ENCODE data around the gene TMEM132D. TPM values are rescaled to one million over a fixed set of nuclear protein-coding genes. Genes with fewer than 3 reads are reported as not detected.

TMEM132D gene
- total RNA-seq, 1 experiment from 2014 or later = not detected

DNA sequence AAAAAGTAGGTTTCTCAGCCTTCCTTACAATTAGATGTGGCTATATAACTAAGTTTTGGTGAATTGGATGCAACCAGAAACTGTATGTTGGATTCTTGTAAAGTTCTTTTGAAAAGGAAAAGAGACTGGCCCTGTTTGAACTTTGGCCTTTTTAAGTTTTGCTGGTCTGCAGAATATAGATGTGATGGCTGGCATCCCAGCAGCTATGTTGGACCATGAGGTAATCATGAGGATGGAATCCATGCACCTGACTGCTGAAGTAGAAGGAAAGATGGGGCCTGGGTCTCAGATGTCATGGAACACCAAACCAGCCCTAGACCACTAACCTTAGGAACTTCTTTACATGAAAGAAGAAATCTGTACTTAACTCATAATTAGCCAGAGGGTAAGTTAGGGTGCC is 568.1 kb downstream of the TMEM132D start:
- Histone ChIP-seq H3K9me2 (replicated peaks; ENCODE audit: insufficient read depth, low read length) (no peaks in the 10 kb centered on the region), H3K27me3 (ENCODE audit: low read length) (no peaks in the 10 kb centered on the region), H2AFZ (ENCODE audit: low read length) (no peak overlapping the region), H3K36me3 (ENCODE audit: insufficient read depth, low read length) (no peaks in the 10 kb centered on the region), H3K9ac (ENCODE audit: low read length) (no peak overlapping the region), H3K79me2 (ENCODE audit: low read length) (no peaks in the 10 kb centered on the region), H3K4me1 (ENCODE audit: low read length) (no peaks in the 10 kb centered on the region), H3K9me3 (ENCODE audit: low read length) (peaks cover 9% of the 10 kb centered on the region), H3K27ac (ENCODE audit: low read length) (no peak overlapping the region), H4K20me1 (ENCODE audit: insufficient read depth, low read depth, low read length) (no peaks in the 10 kb centered on the region), H3K4me2 (ENCODE audit: low read depth, low read length, poor library complexity, severe bottlenecking) (no peak overlapping the region), H3K4me3 (ENCODE audit: low read length) (no peak overlapping the region)
- DNase-seq = no peak

DNA sequence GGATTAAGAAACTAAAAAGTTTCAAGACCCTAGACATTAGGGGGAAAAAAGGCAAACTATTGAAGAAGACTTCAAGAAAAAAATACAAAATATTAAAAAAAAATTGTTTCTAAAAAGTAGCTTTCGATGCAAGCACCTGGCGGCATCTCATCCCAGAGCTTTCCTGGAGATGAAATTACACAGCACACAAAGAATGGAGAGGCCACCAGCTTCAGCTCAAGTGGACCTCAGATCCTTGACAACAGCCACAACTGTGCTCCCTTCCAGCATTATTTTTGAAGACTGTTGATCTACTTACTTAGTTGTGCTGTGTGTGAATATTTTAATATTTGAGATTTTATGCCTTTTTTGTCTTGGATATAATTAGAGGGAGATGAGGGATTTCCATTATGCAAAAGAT is 571.5 kb downstream of the TMEM132D start:
- H3K4me3 ChIP-seq (ENCODE audit: low read length) = no peak overlapping the region
- H3K4me1 ChIP-seq (ENCODE audit: low read length) = no peaks in the 10 kb centered on the region
- no peak overlapping the region for H2AFZ ChIP-seq (ENCODE audit: low read length)
- H3K9me3 ChIP-seq (ENCODE audit: low read length) = peaks cover 5% of the 10 kb centered on the region
- DNase-seq = no peak
- H3K27ac ChIP-seq (ENCODE audit: low read length) = no peak overlapping the region
- no peak overlapping the region for H3K9ac ChIP-seq (ENCODE audit: low read length)
- H3K36me3 ChIP-seq (ENCODE audit: insufficient read depth, low read length) = no peaks in the 10 kb centered on the region
- H3K4me2 ChIP-seq (ENCODE audit: low read depth, low read length, poor library complexity, severe bottlenecking) = no peak overlapping the region
- no peaks in the 10 kb centered on the region for H3K79me2 ChIP-seq (ENCODE audit: low read length)
- no peaks in the 10 kb centered on the region for H4K20me1 ChIP-seq (ENCODE audit: insufficient read depth, low read depth, low read length)
- H3K27me3 ChIP-seq (ENCODE audit: low read length) = no peaks in the 10 kb centered on the region
- H3K9me2 ChIP-seq (replicated peaks; ENCODE audit: insufficient read depth, low read length) = no peaks in the 10 kb centered on the region

DNA sequence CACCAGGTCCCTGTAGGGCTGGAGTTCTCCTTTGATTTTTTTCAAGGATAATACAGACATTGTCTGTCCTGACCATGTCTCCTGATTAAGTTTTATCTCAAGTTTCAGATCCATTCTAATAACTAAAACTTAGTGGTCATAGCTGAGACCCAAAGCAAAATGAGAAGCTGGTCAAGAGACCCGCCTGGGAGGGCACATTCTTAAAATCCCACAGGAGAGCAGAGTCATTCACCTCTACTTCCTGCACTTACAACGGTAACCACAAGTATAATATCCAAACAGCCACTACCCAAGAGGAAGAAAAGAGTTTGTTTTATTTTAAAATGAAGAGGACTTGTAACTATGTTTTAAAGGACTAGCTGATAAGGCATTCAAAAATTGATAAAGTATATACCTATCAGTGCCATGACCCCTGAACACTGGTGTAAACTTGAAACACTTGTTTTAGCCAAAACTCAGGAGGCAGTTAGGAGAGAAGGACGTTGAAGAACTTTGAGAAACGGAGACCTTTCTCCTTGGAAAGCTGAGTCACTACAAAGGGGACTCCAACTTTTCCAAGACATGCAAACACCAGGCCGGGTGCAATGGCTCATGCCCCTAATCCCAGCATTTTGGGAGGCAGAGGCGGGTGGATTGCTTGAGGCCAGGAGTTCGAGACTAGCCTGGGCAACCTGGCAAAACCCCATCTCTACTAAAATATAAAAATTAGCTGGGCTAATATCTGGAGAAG is 572.3 kb downstream of the TMEM132D start:
- Histone ChIP-seq H3K9me2 (replicated peaks; ENCODE audit: insufficient read depth, low read length) (no peaks in the 10 kb centered on the region), H3K4me1 (ENCODE audit: low read length) (no peaks in the 10 kb centered on the region), H3K27me3 (ENCODE audit: low read length) (no peaks in the 10 kb centered on the region), H3K4me2 (ENCODE audit: low read depth, low read length, poor library complexity, severe bottlenecking) (no peak overlapping the region), H4K20me1 (ENCODE audit: insufficient read depth, low read depth, low read length) (no peaks in the 10 kb centered on the region), H3K4me3 (ENCODE audit: low read length) (no peak overlapping the region), H3K36me3 (ENCODE audit: insufficient read depth, low read length) (no peaks in the 10 kb centered on the region), H2AFZ (ENCODE audit: low read length) (no peak overlapping the region), H3K9ac (ENCODE audit: low read length) (no peak overlapping the region), H3K27ac (ENCODE audit: low read length) (no peak overlapping the region), H3K9me3 (ENCODE audit: low read length) (peaks cover 5% of the 10 kb centered on the region), H3K79me2 (ENCODE audit: low read length) (no peaks in the 10 kb centered on the region)
- no peak for DNase-seq

DNA sequence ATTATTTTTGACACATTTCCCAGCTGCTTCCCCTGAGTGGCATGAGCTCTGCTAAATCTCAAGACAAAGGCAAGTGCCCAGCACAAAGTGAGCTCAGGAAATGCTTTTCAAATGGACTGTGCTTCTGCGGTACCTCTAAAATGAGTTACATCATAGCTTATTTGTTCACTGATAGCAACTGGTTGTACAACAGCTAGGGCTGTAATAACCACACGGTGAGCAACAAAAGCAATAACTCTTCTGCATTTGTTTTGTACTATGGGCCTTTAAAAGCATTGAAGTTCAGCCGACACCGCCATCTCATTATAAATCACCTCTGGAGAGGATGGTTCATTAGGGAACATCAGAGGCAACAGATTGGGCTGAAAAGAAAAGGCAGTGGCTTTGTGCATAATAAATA is 575.6 kb downstream of the TMEM132D start:
- no peak overlapping the region for H2AFZ ChIP-seq (ENCODE audit: low read length)
- no peak overlapping the region for H3K4me2 ChIP-seq (ENCODE audit: low read depth, low read length, poor library complexity, severe bottlenecking)
- H3K27me3 ChIP-seq (ENCODE audit: low read length) = no peaks in the 10 kb centered on the region
- no peaks in the 10 kb centered on the region for H3K9me2 ChIP-seq (replicated peaks; ENCODE audit: insufficient read depth, low read length)
- no peaks in the 10 kb centered on the region for H3K9me3 ChIP-seq (ENCODE audit: low read length)
- no peak overlapping the region for H3K9ac ChIP-seq (ENCODE audit: low read length)
- no peaks in the 10 kb centered on the region for H4K20me1 ChIP-seq (ENCODE audit: insufficient read depth, low read depth, low read length)
- no peaks in the 10 kb centered on the region for H3K79me2 ChIP-seq (ENCODE audit: low read length)
- no peak overlapping the region for H3K27ac ChIP-seq (ENCODE audit: low read length)
- no peak for DNase-seq
- no peak overlapping the region for H3K4me3 ChIP-seq (ENCODE audit: low read length)
- H3K36me3 ChIP-seq (ENCODE audit: insufficient read depth, low read length) = no peaks in the 10 kb centered on the region
- H3K4me1 ChIP-seq (ENCODE audit: low read length) = no peaks in the 10 kb centered on the region

DNA sequence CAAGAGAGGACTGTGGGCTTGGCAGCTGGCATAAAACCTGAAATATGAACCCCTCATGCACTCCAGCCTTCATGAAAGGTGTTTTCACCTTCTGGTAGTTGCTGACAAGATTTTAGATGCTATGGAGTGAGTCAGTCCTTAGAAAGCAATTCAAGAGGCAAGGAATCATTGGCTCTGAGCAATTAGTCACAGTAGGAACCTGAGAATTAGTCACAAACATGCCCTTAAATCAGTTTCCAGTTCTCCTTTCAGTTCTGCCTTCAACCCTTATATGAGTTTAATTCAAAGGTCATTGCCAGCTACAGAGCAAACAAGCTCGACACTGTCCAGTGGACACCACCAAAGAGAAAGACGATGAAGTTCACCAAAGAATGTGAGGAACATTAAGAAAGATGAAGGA is 578.3 kb downstream of the TMEM132D start:
- Histone ChIP-seq H3K4me3 (ENCODE audit: low read length) (no peak overlapping the region), H4K20me1 (ENCODE audit: insufficient read depth, low read depth, low read length) (no peaks in the 10 kb centered on the region), H3K9me2 (replicated peaks; ENCODE audit: insufficient read depth, low read length) (no peaks in the 10 kb centered on the region), H3K79me2 (ENCODE audit: low read length) (no peaks in the 10 kb centered on the region), H3K27me3 (ENCODE audit: low read length) (no peaks in the 10 kb centered on the region), H3K27ac (ENCODE audit: low read length) (no peak overlapping the region), H3K4me1 (ENCODE audit: low read length) (no peaks in the 10 kb centered on the region), H3K36me3 (ENCODE audit: insufficient read depth, low read length) (no peaks in the 10 kb centered on the region), H3K9ac (ENCODE audit: low read length) (no peak overlapping the region), H3K4me2 (ENCODE audit: low read depth, low read length, poor library complexity, severe bottlenecking) (no peak overlapping the region), H2AFZ (ENCODE audit: low read length) (no peak overlapping the region), H3K9me3 (ENCODE audit: low read length) (no peaks in the 10 kb centered on the region)
- no peak for DNase-seq

DNA sequence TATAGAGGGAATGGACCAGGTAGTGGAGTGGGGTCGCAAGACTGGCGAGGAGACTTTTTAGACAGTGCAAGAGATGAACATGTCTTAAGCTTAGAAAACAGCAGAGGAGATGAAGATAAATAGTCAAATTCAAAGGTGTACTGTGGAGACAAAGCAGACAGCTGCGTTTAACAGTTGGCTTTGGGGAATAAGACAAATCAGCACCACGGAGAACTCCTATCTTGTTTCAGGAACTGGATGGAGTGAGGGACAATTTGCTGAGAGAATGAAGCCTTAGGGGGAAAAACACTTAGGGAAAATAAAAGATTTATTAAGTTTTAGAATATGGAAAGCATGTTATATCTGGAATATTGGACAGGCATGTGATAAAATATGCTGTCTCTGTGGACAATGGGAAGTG is 591.8 kb downstream of the TMEM132D start:
- no peaks in the 10 kb centered on the region for H3K79me2 ChIP-seq (ENCODE audit: low read length)
- H3K9me3 ChIP-seq (ENCODE audit: low read length) = no peaks in the 10 kb centered on the region
- H4K20me1 ChIP-seq (ENCODE audit: insufficient read depth, low read depth, low read length) = no peaks in the 10 kb centered on the region
- H3K36me3 ChIP-seq (ENCODE audit: insufficient read depth, low read length) = no peaks in the 10 kb centered on the region
- no peaks in the 10 kb centered on the region for H3K27me3 ChIP-seq (ENCODE audit: low read length)
- no peak overlapping the region for H2AFZ ChIP-seq (ENCODE audit: low read length)
- no peak overlapping the region for H3K4me3 ChIP-seq (ENCODE audit: low read length)
- DNase-seq = no peak
- H3K9me2 ChIP-seq (replicated peaks; ENCODE audit: insufficient read depth, low read length) = no peaks in the 10 kb centered on the region
- H3K9ac ChIP-seq (ENCODE audit: low read length) = no peak overlapping the region
- H3K4me2 ChIP-seq (ENCODE audit: low read depth, low read length, poor library complexity, severe bottlenecking) = no peak overlapping the region
- H3K4me1 ChIP-seq (ENCODE audit: low read length) = no peaks in the 10 kb centered on the region
- no peak overlapping the region for H3K27ac ChIP-seq (ENCODE audit: low read length)

DNA sequence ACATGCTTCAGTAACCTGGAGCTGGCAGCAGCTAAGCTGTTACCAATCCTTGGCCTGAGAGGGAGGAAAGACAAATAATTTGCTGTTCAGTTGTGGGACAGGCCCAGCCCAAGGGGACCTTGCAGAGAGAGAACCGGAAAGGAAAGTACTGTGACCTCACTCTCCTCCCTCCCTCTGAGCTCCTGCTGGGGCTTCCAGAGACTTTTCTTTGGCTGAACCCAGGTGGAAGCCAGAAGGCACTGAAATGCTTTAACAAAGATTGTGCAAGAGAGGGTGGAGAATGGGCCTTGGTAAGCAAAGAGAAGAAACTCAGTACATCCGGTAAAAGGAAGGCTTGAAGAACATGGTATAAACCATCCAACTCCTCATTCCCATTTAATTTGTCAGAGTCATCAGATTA is 593.5 kb downstream of the TMEM132D start:
- Histone ChIP-seq H3K27me3 (ENCODE audit: low read length) (no peaks in the 10 kb centered on the region), H3K36me3 (ENCODE audit: insufficient read depth, low read length) (no peaks in the 10 kb centered on the region), H3K27ac (ENCODE audit: low read length) (no peak overlapping the region), H3K4me3 (ENCODE audit: low read length) (no peak overlapping the region), H3K4me1 (ENCODE audit: low read length) (no peaks in the 10 kb centered on the region), H3K79me2 (ENCODE audit: low read length) (no peaks in the 10 kb centered on the region), H3K4me2 (ENCODE audit: low read depth, low read length, poor library complexity, severe bottlenecking) (no peak overlapping the region), H4K20me1 (ENCODE audit: insufficient read depth, low read depth, low read length) (no peaks in the 10 kb centered on the region), H3K9me3 (ENCODE audit: low read length) (0 out of 2 replicates have a peak, but pooled peaks cover 3% of the 10 kb centered on the region), H2AFZ (ENCODE audit: low read length) (no peak overlapping the region), H3K9me2 (replicated peaks; ENCODE audit: insufficient read depth, low read length) (no peaks in the 10 kb centered on the region), H3K9ac (ENCODE audit: low read length) (no peak overlapping the region)
- no peak for DNase-seq

DNA sequence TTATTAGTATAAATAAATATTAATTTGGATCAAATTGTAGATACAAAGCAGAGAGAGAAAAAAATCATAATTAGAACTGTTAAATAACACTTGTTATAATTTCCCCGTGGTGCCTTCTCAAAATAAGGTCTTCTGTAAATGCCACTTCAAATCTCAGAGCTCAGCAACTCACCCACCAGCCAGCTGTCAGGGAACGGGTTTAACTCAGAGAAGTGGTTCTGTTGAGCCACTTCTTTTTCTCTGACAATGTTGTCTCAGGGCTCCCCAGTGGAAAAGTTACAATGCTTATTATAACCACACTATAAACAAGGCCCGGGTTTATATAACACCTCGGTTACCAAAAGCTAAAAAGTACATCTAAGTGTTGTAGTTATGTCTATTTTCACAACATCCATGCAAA is 598.0 kb downstream of the TMEM132D start:
- H4K20me1 ChIP-seq (ENCODE audit: insufficient read depth, low read depth, low read length) = no peaks in the 10 kb centered on the region
- H3K4me3 ChIP-seq (ENCODE audit: low read length) = no peak overlapping the region
- no peak for DNase-seq
- H3K79me2 ChIP-seq (ENCODE audit: low read length) = no peaks in the 10 kb centered on the region
- H3K4me1 ChIP-seq (ENCODE audit: low read length) = no peaks in the 10 kb centered on the region
- H3K27ac ChIP-seq (ENCODE audit: low read length) = no peak overlapping the region
- no peaks in the 10 kb centered on the region for H3K9me2 ChIP-seq (replicated peaks; ENCODE audit: insufficient read depth, low read length)
- H3K27me3 ChIP-seq (ENCODE audit: low read length) = no peaks in the 10 kb centered on the region
- H3K36me3 ChIP-seq (ENCODE audit: insufficient read depth, low read length) = no peaks in the 10 kb centered on the region
- no peak overlapping the region for H3K9ac ChIP-seq (ENCODE audit: low read length)
- 0 out of 2 replicates have a peak, but pooled peaks cover 3% of the 10 kb centered on the region for H3K9me3 ChIP-seq (ENCODE audit: low read length)
- H2AFZ ChIP-seq (ENCODE audit: low read length) = no peak overlapping the region
- no peak overlapping the region for H3K4me2 ChIP-seq (ENCODE audit: low read depth, low read length, poor library complexity, severe bottlenecking)

Data from Karpas-422 (cell line).